Adrenal gland (tissue), 5 donors: ENCODE measurements around the gene RBMY1D.
"Not testable (repeated sequence)": the region's sequence is repeated elsewhere in the genome, so short reads cannot be mapped to it uniquely, and the experiment has no call there.

ENCODE experiments used
- POLR2A ChIP-seq, 2 donors: fragments of 450-650 bp; IDR thresholded peaks; one replicate each; pipeline ENCODE4 v1.6.1; 2017; ENCODE audit warnings: antibody characterized with exemption in 2 of 2, mild to moderate bottlenecking in 2 of 2, moderate library complexity in 1 of 2
- TF ChIP-seq, protein P1 (sequence below), 6 experiments: fragments of 450-650 bp in 4 of 6; fragments of 200-600 bp in 2 of 6; sonication (generic) in 1 of 6; IDR thresholded peaks; 1 replicate in 5 of 6; 2 replicates in 1 of 6; pipeline versions ENCODE4 v1.5.1 to v1.8.0; 2016 to 2021; ENCODE audit warnings: antibody characterized with exemption in 6 of 6, mild to moderate bottlenecking in 2 of 6, moderate library complexity in 1 of 6
- donor health status: DM: no; HTN: no; CAD: no.

DNA sequence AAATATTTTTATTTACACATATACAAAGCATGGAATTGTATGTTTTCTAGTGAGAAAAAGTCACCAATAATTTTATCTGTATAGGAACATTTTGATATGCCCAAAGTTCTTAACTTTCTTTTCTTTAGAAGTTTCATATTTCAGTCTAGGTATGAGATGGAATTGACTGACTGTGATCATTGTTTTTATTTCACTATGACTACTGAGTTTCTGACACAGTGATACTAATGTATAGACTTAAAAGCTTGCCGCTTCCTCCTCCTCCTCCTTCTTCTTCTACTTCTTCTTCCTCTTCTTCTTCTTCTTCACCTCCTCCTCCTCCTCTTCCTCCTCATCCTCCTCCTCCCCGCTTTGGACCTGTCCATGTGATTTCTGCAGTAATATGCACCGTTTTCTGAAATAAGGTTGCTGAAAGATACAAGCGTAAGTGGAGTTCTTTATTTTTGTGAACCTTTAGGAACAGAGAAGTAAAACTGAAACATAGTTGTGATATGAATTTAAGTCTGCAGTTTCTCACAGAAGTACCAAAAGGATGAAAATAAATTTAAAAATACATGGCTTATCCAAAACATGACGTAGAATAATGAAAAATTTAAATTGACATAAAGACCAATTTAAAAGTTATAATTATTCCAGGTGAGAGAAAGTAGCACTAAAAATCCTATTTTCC lies 24.8 kb downstream of the RBMY1D start:
- TF ChIP-seq, protein P1, sequence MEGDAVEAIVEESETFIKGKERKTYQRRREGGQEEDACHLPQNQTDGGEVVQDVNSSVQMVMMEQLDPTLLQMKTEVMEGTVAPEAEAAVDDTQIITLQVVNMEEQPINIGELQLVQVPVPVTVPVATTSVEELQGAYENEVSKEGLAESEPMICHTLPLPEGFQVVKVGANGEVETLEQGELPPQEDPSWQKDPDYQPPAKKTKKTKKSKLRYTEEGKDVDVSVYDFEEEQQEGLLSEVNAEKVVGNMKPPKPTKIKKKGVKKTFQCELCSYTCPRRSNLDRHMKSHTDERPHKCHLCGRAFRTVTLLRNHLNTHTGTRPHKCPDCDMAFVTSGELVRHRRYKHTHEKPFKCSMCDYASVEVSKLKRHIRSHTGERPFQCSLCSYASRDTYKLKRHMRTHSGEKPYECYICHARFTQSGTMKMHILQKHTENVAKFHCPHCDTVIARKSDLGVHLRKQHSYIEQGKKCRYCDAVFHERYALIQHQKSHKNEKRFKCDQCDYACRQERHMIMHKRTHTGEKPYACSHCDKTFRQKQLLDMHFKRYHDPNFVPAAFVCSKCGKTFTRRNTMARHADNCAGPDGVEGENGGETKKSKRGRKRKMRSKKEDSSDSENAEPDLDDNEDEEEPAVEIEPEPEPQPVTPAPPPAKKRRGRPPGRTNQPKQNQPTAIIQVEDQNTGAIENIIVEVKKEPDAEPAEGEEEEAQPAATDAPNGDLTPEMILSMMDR (IDR thresholded peaks at IDR 0.05), result not testable (repeated sequence)
- TF ChIP-seq POLR2A (IDR thresholded peaks at IDR 0.05), result not testable (repeated sequence)
